Choroid plexus epithelial cell (primary cell): ENCODE results near the gene CALCR.

Experiments
- DNase-seq: peaks from one replicate; pipeline ENCODE4 v3.0.0-alpha.2; 2010; ENCODE audit warnings: low read depth
- H3K4me3 ChIP-seq: 2 replicates; pipeline ENCODE4 v1.5.1; 2011; ENCODE audit warnings: low read depth, mild to moderate bottlenecking, control low read depth, low read length, moderate library complexity
- TF ChIP-seq, protein P1 (sequence below): conservative IDR thresholded peaks from 2 replicates; pipeline ENCODE4 v1.5.1; 2011; ENCODE audit warnings: low read depth, mild to moderate bottlenecking, control low read depth, inconsistent platforms, low read length, moderate library complexity

CALCR gene

GRCh38 chr7:93574269-93574645 is 267 bp downstream of the CALCR start:
- no peak for DNase-seq
- TF ChIP-seq, protein P1, sequence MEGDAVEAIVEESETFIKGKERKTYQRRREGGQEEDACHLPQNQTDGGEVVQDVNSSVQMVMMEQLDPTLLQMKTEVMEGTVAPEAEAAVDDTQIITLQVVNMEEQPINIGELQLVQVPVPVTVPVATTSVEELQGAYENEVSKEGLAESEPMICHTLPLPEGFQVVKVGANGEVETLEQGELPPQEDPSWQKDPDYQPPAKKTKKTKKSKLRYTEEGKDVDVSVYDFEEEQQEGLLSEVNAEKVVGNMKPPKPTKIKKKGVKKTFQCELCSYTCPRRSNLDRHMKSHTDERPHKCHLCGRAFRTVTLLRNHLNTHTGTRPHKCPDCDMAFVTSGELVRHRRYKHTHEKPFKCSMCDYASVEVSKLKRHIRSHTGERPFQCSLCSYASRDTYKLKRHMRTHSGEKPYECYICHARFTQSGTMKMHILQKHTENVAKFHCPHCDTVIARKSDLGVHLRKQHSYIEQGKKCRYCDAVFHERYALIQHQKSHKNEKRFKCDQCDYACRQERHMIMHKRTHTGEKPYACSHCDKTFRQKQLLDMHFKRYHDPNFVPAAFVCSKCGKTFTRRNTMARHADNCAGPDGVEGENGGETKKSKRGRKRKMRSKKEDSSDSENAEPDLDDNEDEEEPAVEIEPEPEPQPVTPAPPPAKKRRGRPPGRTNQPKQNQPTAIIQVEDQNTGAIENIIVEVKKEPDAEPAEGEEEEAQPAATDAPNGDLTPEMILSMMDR, result no peak
- no peak overlapping the region for H3K4me3 ChIP-seq

GRCh38 chr7:93569189-93569588 is 5.3 kb downstream of the CALCR start:
- no peak overlapping the region for H3K4me3 ChIP-seq
- peak; percentile 16 for DNase-seq
- TF ChIP-seq, protein P1, result no peak

DNA sequence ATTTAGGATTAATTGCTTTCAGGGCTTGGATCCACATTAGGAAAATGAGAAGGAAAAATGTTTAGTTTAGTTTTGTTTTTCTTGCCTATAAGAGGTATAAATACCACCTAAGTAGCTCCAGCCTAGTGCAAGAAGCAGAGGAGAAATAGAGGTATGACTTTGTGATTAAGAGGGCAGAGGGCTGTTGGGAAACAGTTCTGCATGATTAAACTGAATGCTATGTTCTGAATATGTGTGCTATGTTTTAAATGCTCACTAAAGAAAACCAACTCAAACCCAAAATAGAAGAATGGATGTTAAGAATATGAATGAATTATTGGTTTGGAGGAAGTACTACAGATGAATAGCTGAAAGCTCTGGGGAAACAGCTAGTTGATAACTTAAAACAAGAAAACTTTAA is 7.6 kb downstream of the CALCR start:
- DNase-seq, result peak; percentile 59
- TF ChIP-seq, protein P1, result no peak

DNA sequence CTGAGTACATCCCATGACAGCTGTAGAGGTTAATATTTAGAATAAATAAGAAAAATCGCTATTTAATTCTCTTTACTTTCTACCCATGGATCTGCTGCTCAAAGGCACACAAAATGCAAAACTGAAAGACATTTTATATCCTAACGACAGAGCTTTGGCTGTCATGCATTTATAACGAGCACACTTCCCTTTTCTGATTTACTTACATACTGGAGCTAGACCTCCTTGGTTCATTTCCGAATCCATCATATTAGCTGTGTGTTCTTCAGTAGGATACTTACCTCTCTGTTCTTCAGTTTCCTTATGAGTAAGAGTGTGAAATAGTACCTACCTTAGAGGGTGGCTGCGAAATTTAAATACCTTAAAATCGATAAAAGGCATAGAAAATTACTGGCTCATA is 10.9 kb downstream of the CALCR start:
- TF ChIP-seq, protein P1, result no peak
- no peak for DNase-seq
- H3K4me3 ChIP-seq, result no peak overlapping the region

More for the DNA sequence above, 7.6 kb downstream of the CALCR start:
- H3K4me3 ChIP-seq, result no peak overlapping the region

GRCh38 chr7:93562936-93563335 is 11.6 kb downstream of the CALCR start:
- no peak overlapping the region for H3K4me3 ChIP-seq
- TF ChIP-seq, protein P1, result no peak
- DNase-seq, result no peak

GRCh38 chr7:93562106-93562505 is 12.4 kb downstream of the CALCR start:
- no peak overlapping the region for H3K4me3 ChIP-seq
- TF ChIP-seq, protein P1, result no peak

DNA sequence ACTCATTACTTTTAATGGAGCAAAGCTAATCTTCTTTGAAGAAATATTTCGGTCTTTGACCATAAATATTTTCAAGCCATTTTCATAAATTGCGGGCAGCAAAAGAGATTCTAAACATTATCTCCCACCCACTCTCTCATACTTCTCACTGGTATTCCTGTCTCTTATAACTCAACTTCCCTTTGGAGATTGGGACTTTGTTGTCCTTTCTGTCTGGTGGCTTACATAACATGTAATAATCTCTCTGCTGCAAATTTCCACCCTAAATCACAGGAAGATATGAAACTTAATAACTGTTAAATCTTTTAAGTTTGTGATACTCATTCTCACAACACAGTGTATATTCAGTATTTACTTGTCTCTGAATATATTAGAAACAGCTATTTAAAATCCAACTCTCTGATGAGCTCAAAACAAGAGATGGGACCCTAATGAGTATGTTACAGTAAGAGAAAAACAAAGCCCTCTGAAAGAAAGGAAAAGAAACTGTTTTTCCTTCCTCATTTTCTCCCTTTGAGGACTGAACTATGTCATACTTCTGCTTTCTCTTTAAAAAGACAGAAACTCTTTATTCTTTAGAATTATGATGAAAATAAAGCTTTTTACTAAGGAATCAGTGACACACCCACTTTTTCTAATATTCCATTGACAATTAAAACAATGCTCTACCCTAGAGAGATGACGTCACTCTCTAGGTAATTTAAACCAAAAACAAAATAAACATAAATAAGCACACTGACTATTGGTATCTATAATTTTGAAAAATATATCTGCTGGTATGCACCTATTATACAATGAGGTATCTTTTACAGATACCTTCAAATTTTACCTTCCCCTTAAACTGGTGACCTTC is 14.7 kb downstream of the CALCR start:
- no peak for DNase-seq
- TF ChIP-seq, protein P1, result no peak
- no peak overlapping the region for H3K4me3 ChIP-seq

More at GRCh38 chr7:93562106-93562505, 12.4 kb downstream of the CALCR start:
- no peak for DNase-seq
